Uterus (tissue), 4 donors: Measurements from ENCODE around the gene PHF12. TPM values are rescaled to one million over a fixed set of nuclear protein-coding genes. Genes with fewer than 3 reads are reported as not detected.

Experiments used
- DNase-seq, 2 donors: peaks; one replicate each; pipeline ENCODE4 v3.0.0-alpha.2; 2019 to 2020
- H3K27ac ChIP-seq, 2 donors: fragments of 200-600 bp; sonication (generic); 1 replicate in 1 of 2; 2 replicates in 1 of 2; pipeline ENCODE4 v1.5.1; 2016 to 2018
- H3K27me3 ChIP-seq, 2 donors: fragments of 200-600 bp; sonication (generic); one replicate each; pipeline ENCODE4 v1.5.1; 2018 to 2019; ENCODE audit warnings: control low read depth in 1 of 2
- H3K36me3 ChIP-seq, 2 donors: fragments of 200-600 bp; sonication (generic); one replicate each; pipeline ENCODE4 v1.5.1; 2019; ENCODE audit warnings: control low read depth in 1 of 2
- H3K4me1 ChIP-seq, 2 donors: fragments of 200-600 bp; sonication (generic); one replicate each; pipeline ENCODE4 v1.5.1; 2018 to 2019; ENCODE audit warnings: control low read depth in 1 of 2
- H3K4me3 ChIP-seq, 2 donors: fragments of 200-600 bp; sonication (generic); 1 replicate in 1 of 2; 2 replicates in 1 of 2; pipeline ENCODE4 v1.5.1; 2018 to 2019; ENCODE audit warnings: mild to moderate bottlenecking in 1 of 2
- H3K9me3 ChIP-seq, 2 donors: fragments of 200-600 bp; sonication (generic); one replicate each; pipeline ENCODE4 v1.5.1; 2019; ENCODE audit warnings: control low read depth in 1 of 2
- CTCF ChIP-seq, 4 experiments: fragments of 200-600 bp in 2 of 4; fragments of 450-650 bp in 2 of 4; sonication (generic) in 2 of 4; IDR thresholded peaks; one replicate each; pipeline ENCODE4 v1.5.1; 2016 to 2019; ENCODE audit warnings: antibody characterized with exemption in 4 of 4, mild to moderate bottlenecking in 2 of 4, moderate library complexity in 1 of 4
- POLR2A ChIP-seq, 2 donors: fragments of 450-650 bp; IDR thresholded peaks; one replicate each; pipeline ENCODE4 v1.6.1; 2016; ENCODE audit warnings: antibody characterized with exemption in 2 of 2, mild to moderate bottlenecking in 1 of 2, moderate library complexity in 1 of 2
- intact Hi-C: fragments of 100-400 bp; cut with DNase I; formaldehyde crosslinking; loops from one replicate; pipeline ENCODE4 v1.15.1; 2023; ENCODE audit warnings: low total_unique reads
- total RNA-seq, 4 donors: library from RNA; depleted of rRNA in 3 of 4; stranded (reverse); fragments of >200 nt in 3 of 4; gene quantifications; one replicate each; pipeline versions ENCODE4 v1.1.0 to v1.2.4, GENCODE V29; 2014 to 2023
- donor health status: DM: yes; HTN: yes; CAD: no.

The PHF12 gene
- total RNA-seq, 4 donors from 2014 or later = 22.1 to 78.4 (median 55.2) TPM

GRCh38 chr17:28955408-28955807 is 4.1 kb upstream of the PHF12 start:
- no peak for DNase-seq
- TF ChIP-seq POLR2A (IDR thresholded peaks at IDR 0.05) (no peak), CTCF (IDR thresholded peaks at IDR 0.05) (no peak)
- Histone ChIP-seq H3K9me3 (no peaks in the 10 kb centered on the region), H3K4me3 (no peak overlapping the region), H3K27ac (no peak overlapping the region), H3K4me1 (no peaks in the 10 kb centered on the region), H3K27me3 (no peaks in the 10 kb centered on the region), H3K36me3 (no peaks in the 10 kb centered on the region)
- intact Hi-C loops = no loop called here

GRCh38 chr17:28954886-28955285 is 3.6 kb upstream of the PHF12 start:
- no peak for TF ChIP-seq CTCF (IDR thresholded peaks at IDR 0.05)
- no peak for TF ChIP-seq POLR2A (IDR thresholded peaks at IDR 0.05)
- H3K36me3 ChIP-seq = no peaks in the 10 kb centered on the region
- H3K4me1 ChIP-seq = no peaks in the 10 kb centered on the region
- H3K4me3 ChIP-seq = no peak overlapping the region
- H3K9me3 ChIP-seq = no peaks in the 10 kb centered on the region
- no peak for DNase-seq
- H3K27ac ChIP-seq = no peak overlapping the region
- H3K27me3 ChIP-seq = no peaks in the 10 kb centered on the region
- intact Hi-C loops = loop anchor here (5.0 kb wide), 1 partner anchor 53 kb away; the partner anchor contains the start of gene DHRS13

GRCh38 chr17:28953444-28954118 is 2.3 kb upstream of the PHF12 start:
- H3K4me1 ChIP-seq = no peaks in the 10 kb centered on the region
- TF ChIP-seq POLR2A (IDR thresholded peaks at IDR 0.05) (no peak), CTCF (IDR thresholded peaks at IDR 0.05) (peak; percentile 60 to 76 (median 70))
- no peaks in the 10 kb centered on the region for H3K36me3 ChIP-seq
- intact Hi-C loops = loop anchor here (5.0 kb wide), 1 partner anchor 51 kb away; the partner anchor contains the start of gene DHRS13
- H3K4me3 ChIP-seq = no peak overlapping the region
- H3K27me3 ChIP-seq = no peaks in the 10 kb centered on the region
- peak; percentile 44 to 59 for DNase-seq
- peak overlapping the region in 1 of 2 donors; percentile 69 for H3K27ac ChIP-seq
- H3K9me3 ChIP-seq = no peaks in the 10 kb centered on the region

- TF ChIP-seq CTCF (IDR thresholded peaks at IDR 0.05) (peak in 2 of 4 experiments; percentile 4), POLR2A (IDR thresholded peaks at IDR 0.05) (peak in 1 of 2 donors; percentile 42)
- H3K4me3 ChIP-seq = peak overlapping the region; percentile 48 to 55
- peak overlapping the region; percentile 96 to 100 for H3K27ac ChIP-seq
- intact Hi-C loops = loop anchor here (5.0 kb wide), 1 partner anchor 50 kb away; the partner anchor contains the start of gene DHRS13
- DNase-seq = peak; percentile 97 to 99
- no peaks in the 10 kb centered on the region for H3K9me3 ChIP-seq
- H3K36me3 ChIP-seq = no peaks in the 10 kb centered on the region
- no peaks in the 10 kb centered on the region for H3K27me3 ChIP-seq
- no peaks in the 10 kb centered on the region for H3K4me1 ChIP-seq
Observed at GRCh38 chr17:28951991-28952975, 965 bp upstream of the PHF12 start.
